GM21360 (cell line): ENCODE data around the gene UHMK1.

Source experiments
- ATAC-seq: cut with Tn5 transposase; IDR thresholded peaks from one replicate; pipeline ENCODE4 v1.9.1; 2021; ENCODE audit warnings: mild to moderate bottlenecking, moderate library complexity; ENCODE audit not compliant: unreplicated experiment

UHMK1 gene

DNA sequence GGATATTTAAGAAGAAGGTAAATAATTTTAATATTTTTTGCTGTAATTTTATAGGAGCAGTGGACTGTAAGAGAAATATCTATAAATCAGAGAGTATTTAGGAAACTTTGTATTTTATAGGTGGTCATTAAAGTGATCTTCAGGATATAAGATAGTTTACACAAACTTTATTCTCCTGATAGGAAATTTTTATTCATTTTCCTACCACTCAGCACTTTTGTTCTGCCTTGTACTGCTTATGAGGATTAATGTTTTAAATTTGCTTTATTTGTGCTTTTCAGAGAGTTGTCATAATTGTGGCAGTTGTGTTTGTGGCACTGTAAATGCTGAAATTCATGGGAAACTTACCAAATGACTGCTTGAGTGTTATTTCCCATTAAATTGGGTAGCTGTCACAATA, 29.7 kb downstream of the UHMK1 start:
- no peak for ATAC-seq

DNA sequence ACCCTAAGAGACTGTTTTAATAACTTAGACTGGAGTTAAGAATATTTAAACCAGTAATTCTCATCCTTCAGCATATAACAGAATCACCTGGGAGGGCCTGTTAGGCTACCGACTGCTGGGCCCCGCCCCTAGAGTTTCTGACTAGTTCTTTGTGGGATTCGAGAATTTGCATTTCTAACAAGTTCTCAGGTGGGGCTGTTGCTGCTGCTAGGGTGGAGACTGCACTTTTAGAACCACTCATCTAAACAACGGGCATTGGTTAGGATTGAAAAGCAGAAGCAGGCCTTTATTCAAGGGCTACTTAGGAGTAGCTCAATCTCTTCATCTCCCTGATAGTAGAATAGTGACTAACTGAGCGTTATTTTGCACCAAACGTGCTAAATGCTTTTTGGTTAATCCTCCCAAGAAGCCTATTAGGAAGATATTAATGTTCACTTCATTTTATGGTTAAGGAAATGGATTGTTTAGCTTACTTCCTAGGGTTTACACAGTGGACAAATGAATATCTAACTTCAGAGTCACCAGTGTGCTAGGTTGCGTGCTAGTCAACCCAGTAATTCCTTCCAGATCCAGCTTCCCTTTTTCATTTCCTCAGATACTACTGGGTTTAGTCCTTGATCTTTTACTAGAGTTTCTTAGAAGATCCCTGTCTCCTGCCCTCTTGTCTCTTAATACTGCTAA, 32.8 kb downstream of the UHMK1 start:
- peak; percentile 93 for ATAC-seq

DNA sequence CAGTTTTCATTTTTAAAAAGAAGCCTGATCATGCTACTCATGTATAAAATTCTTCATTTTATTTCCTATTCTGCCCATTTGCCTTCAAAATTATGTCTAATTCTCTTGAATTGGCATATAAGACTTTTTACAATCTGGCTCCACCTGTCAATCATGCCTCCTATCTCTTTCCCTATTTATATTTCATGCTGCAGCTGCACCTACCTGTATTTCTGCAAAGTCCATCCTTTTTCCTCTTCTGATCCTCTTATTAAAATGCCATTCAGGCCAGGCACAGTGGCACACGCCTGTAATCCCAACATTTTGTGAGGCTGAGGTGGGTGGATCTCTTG, 33.3 kb downstream of the UHMK1 start:
- no peak for ATAC-seq

DNA sequence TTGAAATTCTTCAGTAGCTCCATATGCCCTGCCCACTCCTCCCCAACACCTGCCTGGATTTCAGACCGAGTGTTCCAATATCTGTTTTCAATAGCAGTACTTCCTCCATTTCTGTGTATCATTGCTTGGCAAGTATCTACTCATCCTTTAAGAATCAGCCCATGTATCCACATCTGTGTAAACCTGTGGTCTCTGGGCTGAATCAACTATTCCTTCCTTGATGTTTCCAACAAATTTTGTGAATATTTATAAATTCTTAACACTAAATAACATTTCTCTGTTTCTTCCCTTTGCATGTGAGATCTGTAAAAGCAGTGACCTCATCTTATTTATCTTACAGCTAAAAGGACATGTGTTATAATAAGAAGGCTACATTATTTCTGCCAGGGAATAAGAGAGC, 37.9 kb downstream of the UHMK1 start:
- ATAC-seq: no peak

DNA sequence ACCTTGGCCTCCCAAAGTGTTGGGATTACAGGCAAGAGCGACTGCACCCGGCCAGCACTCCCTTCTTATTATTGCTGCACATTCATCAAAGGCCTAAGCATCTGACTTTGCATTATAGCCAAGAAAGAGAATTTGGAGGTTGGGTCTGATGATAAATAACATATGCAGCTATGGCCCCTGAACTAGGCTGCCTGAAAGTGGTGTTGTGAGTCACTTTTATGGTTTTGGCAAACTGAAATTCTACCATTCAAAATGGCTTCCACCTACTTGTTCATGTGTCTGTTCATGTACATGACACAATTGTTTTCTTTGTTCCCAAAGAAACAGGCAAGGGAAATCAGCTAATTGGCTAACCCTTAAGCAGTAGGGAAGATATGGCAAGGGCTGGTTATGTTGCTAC, 38.9 kb downstream of the UHMK1 start:
- no peak for ATAC-seq

DNA sequence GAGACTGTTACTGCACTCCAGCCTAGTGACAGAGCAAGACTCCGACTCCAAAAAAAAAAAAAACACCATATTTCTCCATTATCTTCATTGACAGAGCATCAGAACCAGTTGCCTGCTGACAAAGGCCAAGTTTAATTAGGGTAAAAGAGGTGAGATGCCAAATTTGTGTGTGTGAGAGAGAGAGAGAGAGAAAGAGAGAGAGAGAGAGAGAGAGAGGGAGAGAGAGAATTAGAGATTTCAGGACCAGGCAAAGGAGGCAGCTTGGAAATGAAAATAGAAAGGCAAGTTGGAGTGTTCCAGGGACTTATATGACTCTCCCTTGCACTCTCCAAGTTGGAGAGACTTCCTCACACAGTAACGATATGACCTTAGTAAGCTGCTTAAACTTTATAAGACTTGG, 39.6 kb downstream of the UHMK1 start:
- no peak for ATAC-seq

DNA sequence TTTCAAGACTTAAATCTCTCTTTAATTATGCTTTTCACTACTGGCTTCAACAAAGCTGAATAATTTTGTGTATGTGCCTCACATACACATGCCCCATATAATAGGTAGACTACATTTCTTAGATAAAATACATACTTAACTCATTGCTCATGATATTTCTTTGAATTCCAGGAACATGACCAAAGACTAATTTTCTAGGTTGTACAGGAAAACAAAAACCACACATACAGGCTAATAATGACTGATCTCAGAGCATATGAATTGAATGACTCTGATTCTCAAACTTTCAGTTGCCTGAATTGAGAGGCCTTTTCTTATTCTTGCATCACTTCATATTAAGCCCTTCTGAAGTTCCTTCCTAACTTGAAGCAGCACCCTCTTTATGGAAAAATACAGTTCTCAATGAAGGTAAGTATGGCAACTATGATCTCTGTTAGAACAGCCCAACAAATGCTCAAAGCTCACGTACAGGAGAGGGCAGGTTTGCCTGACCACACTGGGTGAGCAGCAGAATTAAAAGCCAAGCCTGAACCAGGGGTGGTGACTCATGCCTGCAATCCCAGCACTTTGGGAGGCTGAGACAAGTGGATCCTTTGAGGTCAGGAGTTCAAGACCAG, 41.3 kb downstream of the UHMK1 start:
- ATAC-seq: no peak

DNA sequence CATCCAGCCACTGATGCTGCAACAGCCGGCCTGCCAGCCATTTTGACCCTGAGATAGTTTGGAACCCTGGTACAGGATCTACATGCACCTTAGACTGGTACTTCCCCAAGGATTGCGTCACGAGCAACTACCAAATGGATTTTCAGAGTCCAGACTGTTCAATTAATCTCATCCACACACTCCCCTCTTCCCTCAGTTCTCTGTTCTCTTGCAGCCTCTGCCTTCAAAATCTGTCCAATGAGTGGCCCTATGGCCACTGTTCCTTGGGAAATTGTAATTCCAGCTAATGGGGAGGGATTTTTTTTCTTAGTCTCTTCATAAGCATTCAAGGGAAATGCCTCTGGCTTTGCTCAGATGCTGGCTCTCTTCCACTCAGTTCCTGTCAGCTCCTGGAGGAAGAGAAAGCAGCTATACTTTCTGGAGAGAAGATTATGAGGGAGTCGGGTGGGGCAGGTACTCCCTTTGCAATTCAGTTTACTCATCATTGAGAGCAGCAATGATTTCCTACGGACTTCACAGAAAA, 44.1 kb downstream of the UHMK1 start:
- no peak for ATAC-seq

DNA sequence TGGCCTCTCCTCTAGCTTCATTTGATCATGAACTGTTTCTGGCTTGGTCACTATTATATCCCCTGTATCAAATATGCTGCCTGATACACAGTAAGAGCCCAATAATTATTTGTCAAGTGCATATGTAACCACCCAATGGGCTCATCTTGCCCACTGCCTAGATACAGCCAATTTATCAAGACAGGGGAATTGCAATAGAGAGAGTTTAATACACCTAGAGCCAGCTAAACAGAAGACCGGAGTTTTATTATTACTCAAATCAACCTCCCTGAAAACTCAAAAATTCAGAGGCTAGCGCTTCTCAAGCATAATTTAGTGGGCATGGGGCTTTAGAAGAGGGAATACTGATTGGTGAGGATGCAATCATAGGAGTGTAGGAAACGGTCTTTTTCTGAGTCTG, 45.6 kb downstream of the UHMK1 start:
- no peak for ATAC-seq

DNA sequence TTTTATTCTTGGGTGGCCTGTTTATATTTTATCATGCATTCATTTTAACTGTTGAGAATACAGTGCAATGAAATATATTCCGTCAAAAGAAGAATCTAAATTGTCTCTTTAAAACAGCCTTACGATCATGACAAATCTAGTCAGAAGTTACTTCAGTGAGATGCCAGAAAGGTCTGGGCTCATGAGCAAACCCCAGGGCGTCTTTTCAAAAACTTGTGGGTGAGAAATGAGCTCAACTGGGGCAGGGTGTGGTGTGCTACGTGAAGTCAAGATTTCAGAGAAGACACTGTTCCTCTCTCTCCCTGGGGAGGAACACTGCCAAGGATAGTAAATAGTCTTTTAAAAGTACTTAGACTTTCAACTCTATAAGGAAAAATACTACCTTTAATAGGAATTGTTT, 50.6 kb downstream of the UHMK1 start:
- ATAC-seq: no peak

DNA sequence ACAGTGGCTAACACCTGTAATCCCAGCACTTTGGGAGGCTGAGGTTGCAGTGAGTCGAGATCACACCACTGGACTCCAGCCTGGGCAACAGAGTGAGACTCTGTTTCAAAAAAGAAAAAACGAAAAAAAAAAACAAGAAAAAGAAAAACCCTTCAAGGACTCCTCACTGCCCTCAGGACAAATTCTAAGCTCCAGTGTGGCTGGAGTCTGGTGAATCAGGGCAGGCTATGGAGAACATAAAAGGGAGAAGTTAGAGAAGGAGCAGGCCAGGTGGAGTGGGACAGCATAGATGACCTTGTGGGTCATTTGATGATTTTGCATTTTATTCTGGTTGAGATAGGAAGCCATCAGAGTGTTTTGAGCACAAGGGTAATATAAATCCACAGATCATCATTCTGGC, 51.4 kb downstream of the UHMK1 start:
- no peak for ATAC-seq

DNA sequence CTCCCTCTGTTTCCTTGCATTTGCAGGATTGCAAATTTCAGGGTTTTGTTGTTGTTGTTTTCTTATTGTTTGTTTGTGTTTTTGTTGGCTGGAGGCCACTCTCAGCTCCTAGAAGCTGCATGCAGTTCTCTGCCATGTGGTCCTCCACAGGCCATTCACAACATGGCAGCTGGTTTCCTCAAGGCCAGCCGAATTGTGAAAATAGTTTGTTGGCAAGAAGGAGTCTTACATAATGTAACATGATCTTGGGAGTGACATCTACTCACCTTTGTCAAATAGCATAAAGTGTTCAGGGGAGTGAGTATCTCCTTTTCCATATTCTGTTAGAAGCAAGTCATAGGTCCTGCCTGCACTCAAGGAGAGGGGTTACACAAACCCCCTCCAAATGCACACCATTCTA, 53.3 kb downstream of the UHMK1 start:
- ATAC-seq: no peak

DNA sequence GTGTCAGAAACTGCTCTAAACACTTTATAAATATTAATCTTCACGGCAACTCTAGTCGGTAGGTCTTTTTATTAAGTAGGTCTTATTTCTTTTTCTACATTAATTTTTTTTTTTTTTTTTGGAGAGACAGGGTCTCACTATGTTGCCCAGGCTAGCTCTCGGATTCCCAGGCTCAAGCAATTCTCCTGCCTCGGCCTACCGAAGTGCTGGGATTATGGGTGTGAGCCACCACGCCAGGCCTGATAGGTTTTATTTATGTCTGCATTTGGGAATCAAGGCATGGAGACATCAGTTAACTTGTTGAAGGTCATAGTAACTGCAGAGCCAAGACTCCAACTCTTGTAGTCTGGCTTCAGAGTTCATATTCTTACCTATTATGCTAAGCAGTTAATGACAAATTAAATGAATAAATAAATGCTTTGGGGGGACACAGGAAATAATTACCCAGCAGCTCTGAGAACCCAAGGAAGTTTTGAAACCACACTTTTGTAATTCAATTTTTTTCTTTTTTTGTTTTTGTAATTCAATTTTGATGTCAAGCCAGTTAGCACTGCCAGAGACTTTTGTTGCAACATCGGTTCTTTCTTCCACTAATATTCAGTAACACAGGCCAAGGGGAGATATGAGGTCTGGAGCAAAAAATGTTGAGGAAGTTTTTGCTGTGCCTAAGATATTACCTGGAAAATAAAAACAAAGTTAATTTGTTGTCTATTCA, 54.5 kb downstream of the UHMK1 start:
- no peak for ATAC-seq

DNA sequence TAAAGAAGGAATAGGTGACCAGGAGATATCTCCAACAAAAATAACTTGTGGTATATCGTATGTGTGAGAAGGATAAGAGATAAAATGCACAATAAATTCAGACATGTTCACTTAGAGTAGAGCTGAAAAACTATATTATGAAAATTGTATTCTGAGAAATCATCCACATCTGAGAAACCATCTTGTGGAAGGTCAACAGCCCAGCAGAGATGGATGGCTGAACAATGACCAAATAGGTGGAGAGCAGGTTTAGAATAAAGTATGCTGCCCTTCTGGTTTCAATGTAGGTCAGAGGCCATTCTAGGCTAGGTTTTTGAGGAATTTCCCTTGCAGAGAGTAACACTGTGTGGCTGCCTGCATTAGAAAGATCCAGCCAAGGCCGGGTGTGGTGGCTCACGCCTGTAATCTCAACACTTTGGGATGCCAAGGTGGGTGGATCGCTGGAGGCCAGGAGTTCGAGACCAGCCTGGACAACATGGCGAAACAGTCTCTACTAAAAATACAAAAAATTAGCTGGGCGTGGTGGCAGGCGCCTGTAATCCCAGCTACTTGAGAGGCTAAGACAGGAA, 55.1 kb downstream of the UHMK1 start:
- ATAC-seq: no peak

DNA sequence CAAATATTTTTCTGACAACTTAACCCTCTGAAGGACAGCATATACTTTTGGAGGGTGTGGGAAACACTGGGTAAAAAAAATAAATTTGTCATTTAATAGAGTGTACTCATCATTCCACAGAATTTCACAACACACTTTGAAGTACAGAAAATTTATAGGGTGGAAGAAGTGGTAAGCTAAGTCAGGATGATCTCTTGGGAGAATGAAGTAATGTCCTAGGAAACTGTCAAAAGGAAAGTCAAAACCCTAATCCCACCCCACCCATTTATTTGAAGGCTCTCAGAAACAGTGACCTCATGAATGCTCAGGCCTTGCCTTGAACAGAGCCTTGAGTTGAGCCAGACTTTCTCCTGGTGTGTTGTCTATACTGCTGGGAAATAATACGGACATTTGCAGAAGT, 56.6 kb downstream of the UHMK1 start:
- ATAC-seq: no peak

DNA sequence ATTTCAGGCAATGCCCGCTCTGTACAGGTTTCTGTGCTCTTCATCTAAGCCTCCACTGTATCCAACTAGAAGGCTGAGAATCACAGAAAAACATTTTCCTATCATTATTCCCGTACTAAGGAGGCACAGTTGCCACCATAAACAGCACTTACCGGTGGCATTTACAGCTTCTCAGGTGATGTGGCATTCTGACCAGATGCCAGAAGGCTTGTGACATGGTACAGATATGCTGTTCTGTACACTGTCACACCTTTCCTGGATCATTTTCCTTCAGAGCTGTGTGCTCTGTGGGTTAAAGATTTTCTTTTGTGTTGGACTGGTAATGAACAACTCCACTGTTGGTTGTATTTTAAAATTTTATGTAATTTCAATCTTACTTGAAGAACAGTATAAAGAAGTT, 59.9 kb downstream of the UHMK1 start:
- no peak for ATAC-seq

DNA sequence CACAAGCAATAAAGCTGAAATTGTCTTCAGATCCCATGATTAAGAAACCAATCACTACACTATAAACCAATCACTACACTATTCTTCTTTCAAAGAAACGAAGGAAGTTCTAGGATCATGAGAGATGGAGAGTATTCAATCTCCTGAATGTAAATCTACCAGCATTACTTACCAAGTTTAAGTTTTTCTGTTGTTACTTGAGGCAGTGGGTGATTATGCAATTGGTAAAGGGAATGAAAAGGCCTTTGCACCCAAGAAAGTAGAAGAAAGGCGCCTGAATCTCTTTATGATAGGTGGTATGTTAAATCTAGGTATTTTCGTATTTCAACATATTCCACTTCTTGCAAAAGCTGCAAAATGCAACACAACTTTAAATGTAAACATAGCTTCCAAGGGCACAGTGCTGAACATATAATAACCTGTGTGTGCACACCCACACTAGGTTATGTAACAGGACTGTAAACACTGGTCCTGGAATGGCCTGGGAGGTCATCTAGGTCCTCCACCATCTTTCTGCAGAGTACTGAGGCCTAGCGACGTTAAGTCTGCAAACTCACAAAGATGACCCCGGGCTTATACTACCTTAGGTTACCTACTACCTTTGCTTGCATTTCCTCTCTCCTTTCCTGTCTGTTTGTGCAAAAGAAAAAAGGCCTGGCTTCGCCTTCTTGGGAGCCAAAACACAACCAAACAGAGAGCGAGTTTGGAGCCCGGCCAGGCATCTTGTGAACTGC, 62.9 kb downstream of the UHMK1 start:
- no peak for ATAC-seq

DNA sequence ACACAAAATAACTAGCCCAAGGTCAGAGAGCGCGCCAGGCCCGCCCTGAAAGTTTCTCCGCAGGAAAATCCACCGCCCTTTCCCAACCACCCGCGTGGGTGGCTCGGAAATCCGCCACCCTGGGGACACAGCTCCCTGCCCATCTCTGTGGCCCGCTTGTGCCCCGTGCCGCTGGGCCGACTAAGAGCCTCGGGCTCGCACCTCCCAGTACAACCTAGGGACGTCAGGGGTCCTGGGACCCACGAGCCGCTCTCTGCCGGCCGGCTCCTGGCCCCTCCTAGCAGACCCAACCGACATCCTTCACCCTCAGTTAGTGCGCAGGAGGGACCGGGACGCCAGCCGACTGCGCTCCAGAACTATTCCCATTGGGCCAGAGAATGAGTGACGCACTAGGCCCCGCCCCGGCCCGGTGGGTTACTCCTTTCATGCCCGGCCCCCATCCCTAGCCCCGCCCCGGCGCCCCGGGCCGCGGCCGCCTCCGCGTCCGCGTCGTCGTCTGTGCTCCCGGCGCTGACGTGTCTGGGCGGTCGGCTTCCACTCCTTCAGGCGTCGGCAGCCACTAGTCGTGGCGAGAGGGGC, 63.5 kb downstream of the UHMK1 start:
- ATAC-seq: peak; percentile 95

DNA sequence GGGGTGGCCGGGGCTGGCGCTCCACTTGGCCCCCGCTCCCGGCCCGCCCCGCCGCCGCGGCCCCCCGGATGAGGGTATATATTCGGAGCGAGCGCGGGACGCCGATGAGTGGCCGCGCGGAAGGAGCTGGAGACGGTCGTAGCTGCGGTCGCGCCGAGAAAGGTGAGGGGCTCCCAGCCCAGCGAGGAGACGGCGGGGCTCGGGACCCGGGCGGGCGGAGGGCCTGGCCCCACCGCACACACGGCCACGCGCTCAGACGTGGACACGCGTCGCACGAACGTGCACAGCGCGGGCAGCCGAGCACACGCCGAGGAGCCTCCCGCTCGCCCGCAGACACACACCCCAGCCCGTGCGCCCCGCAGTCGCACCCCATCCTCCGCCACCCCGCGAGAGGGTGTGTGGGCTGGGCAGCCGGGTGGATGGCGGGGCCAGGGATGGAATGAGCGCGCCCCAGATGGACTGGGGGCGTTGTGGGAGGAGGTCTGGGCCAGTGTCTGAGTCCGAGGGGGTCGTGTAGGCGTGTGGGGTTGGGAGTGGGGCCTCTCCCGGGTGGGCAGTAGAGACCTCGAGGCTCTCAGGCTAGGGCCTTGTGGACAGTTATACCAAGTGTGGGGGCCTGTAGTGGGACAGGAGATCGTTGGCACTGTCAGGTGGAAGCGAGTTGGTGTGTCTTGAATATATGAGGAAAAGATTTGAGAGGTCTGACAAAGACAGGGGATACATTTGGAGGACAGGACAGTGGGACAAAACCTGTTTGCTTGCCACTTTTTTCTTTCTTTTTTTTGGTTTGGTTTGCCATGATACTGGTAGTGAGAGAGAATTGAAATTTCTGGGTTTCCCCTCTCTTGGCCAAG, 64.2 kb downstream of the UHMK1 start, which contains the start of gene UAP1:
UAP1 (plus strand) TSS at position 107 of the 854 bp plus-strand sequence. CDS start 4,347 bp downstream, outside the sequence.
- ATAC-seq: peak; percentile 34

DNA sequence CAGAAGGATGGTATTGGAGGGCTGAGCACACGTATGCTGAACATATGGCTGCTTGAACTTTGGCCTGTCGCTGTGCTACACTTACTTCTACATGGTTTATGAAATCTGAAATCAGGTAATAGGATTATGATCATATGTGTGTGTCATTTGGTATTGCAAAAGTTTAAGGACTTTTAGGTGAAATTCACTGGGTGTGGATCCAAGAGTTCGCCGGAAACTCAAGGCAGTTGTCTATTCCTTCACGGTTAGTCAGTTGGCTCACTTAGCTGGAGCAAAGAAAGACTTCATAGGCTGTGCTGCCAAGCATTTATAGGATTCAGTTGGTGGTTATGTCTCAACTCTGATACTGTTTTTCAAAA, 64.8 kb downstream of the UHMK1 start:
- no peak for ATAC-seq
